Thoracic aorta (tissue), 2 donors: Measurements from ENCODE around the gene CD247. TPM values are rescaled to one million over a fixed set of nuclear protein-coding genes. Genes with fewer than 3 reads are reported as not detected.

Source experiments
- ATAC-seq: fragments of 150-250 bp; one replicate; pipeline ENCODE4 v1.8.0; 2017; ENCODE audit warnings: low read depth; ENCODE audit not compliant: insufficient number of reproducible peaks, low FRiP score
- DNase-seq: peaks from one replicate; pipeline ENCODE4 v3.0.0-alpha.2; 2020; ENCODE audit warnings: low spot score
- H3K27ac ChIP-seq, 2 donors: fragments of 200-600 bp; sonication (generic); 1 replicate in 1 of 2; 2 replicates in 1 of 2; pipeline ENCODE4 v1.5.1; 2016; ENCODE audit warnings: mild to moderate bottlenecking in 2 of 2, moderate library complexity in 2 of 2
- H3K27me3 ChIP-seq: fragments of 200-600 bp; sonication (generic); replicated peaks from 2 replicates; pipeline ENCODE4 v1.6.0; 2016; ENCODE audit warnings: mild to moderate bottlenecking; ENCODE audit not compliant: insufficient read depth
- H3K36me3 ChIP-seq: fragments of 200-600 bp; sonication (generic); one replicate; pipeline ENCODE4 v1.5.1; 2016
- H3K4me1 ChIP-seq, 2 donors: fragments of 200-600 bp; sonication (generic); 1 replicate in 1 of 2; 2 replicates in 1 of 2; pipeline versions ENCODE4 v1.5.1 to v1.6.0; 2016; ENCODE audit warnings: low read depth in 2 of 2, mild to moderate bottlenecking in 1 of 2; ENCODE audit not compliant: control insufficient read depth in 1 of 2
- H3K4me3 ChIP-seq: fragments of 200-600 bp; sonication (generic); 2 replicates; pipeline ENCODE4 v1.5.1; 2016; ENCODE audit warnings: mild to moderate bottlenecking
- H3K9me3 ChIP-seq: fragments of 200-600 bp; sonication (generic); 2 replicates; pipeline ENCODE4 v1.5.1; 2016
- total RNA-seq, 2 donors: library from RNA; depleted of rRNA; stranded (reverse); fragments of >200 nt; gene quantifications; one replicate each; pipeline versions ENCODE4 v1.1.0 to v1.2.3, GENCODE V29; 2016
- TF ChIP-seq, protein P1 (sequence below): fragments of 200-600 bp; sonication (generic); IDR thresholded peaks from one replicate; pipeline ENCODE4 v1.5.1; 2019; ENCODE audit warnings: antibody characterized with exemption

Gene CD247
- total RNA-seq, 2 donors from 2014 or later = 1.6 to 8.5 TPM

DNA sequence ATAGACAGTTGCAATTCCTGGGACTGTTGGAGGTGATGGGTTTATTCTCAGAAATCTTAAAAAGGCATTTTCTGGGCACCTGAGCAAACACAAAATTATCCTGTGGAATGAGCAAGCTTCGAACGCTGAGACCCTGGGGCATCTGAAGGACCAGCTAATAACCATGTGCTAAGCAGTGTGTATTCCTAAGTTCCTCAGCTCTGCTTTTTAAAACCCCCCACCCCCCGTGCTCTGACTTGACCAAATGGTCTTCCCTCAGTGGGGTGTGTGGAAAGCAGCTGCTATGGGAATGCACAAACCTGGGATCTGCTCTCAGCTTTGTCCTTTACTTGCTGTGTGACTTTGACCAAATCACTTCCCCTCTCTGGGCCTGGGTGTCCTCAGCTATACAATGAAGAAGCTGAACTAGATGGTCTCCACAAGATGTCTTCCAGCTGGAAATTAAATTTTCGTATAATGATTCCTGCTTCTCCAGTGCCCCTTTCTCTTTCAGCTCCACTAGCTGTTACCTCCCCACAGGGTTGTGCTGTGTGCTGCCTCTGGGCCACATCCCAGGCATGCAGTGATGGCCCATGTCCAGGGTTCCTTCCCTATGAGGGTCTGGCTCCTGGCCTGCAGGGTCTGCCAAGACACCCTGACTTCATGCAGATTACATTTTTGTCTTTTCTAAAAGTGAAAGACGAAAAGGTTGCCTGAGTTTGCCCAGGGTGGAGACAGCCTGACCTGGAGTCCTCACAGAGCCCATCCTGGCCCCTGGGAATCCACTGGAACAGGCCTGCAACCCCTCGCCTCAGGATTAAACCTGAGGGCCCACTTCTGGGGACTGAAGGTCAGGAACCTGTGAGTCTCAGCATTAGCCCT, 14.9 kb upstream of the CD247 start:
- ATAC-seq (no peak), DNase-seq (no peak)
- Histone ChIP-seq H3K4me3 (no peak overlapping the region), H3K27ac (no peak overlapping the region), H3K9me3 (no peaks in the 10 kb centered on the region), H3K36me3 (no peaks in the 10 kb centered on the region), H3K27me3 (no peaks in the 10 kb centered on the region), H3K4me1 (peaks cover 3 to 5% of the 10 kb centered on the region in 2 donors)
- TF ChIP-seq, protein P1, sequence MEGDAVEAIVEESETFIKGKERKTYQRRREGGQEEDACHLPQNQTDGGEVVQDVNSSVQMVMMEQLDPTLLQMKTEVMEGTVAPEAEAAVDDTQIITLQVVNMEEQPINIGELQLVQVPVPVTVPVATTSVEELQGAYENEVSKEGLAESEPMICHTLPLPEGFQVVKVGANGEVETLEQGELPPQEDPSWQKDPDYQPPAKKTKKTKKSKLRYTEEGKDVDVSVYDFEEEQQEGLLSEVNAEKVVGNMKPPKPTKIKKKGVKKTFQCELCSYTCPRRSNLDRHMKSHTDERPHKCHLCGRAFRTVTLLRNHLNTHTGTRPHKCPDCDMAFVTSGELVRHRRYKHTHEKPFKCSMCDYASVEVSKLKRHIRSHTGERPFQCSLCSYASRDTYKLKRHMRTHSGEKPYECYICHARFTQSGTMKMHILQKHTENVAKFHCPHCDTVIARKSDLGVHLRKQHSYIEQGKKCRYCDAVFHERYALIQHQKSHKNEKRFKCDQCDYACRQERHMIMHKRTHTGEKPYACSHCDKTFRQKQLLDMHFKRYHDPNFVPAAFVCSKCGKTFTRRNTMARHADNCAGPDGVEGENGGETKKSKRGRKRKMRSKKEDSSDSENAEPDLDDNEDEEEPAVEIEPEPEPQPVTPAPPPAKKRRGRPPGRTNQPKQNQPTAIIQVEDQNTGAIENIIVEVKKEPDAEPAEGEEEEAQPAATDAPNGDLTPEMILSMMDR = no peak

DNA sequence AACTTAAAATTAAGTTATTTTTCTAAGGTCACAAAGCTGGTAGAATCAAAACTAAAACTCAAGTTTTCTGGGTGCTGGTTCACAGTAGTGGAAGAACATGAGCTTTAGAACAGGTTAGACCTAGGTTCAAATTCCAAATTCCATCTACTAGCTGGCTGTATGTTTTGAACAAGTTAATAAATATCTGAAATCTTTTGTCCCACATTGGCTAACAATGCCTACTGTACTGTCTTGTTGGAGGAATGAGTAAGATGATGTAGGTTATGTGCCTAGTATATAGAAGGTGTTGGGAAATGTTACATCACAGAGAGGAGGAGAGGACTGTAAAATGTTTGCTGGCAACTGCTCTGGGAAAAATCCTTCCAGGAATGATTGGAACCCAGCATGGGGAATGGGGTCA, 14.0 kb upstream of the CD247 start:
- Histone ChIP-seq H3K4me3 (no peak overlapping the region), H3K27me3 (no peaks in the 10 kb centered on the region), H3K36me3 (no peaks in the 10 kb centered on the region), H3K27ac (no peak overlapping the region), H3K9me3 (no peaks in the 10 kb centered on the region), H3K4me1 (peaks cover 3 to 5% of the 10 kb centered on the region in 2 donors)
- TF ChIP-seq, protein P1 = no peak
- ATAC-seq (no peak), DNase-seq (no peak)

DNA sequence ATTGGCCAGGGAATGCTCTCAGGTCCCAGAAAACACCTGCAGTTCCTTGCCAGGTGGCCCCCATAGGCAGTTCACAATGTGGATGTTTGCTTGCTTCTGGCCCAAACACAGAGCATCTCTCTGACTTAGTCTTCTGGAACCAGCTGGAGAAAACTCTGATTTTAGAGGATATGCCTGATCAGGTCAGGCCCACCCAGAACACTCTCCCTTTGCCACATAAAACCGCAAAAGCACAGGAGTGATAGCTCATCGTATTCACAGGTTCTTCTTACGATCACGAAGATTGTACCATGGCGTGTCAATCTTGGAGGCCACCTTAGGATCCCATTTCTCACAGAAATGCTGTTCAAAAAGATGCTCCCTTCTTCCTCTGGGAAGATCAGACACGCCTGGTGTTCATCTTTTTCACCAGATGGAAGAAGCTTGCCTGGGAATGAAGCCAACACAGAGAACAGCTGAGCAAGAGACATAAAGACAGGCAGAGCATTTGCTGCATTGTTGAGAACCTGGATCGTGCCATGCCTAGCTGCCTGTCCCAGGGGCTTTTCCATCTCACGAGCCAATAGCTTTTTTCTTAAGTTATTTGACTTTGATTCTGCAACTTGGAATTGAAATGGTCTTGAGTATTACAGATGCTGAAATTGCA, 11.6 kb upstream of the CD247 start:
- Histone ChIP-seq H3K36me3 (no peaks in the 10 kb centered on the region), H3K4me3 (no peak overlapping the region), H3K27me3 (no peaks in the 10 kb centered on the region), H3K4me1 (peaks cover 3 to 5% of the 10 kb centered on the region in 2 donors), H3K9me3 (no peaks in the 10 kb centered on the region), H3K27ac (no peak overlapping the region)
- ATAC-seq (no peak), DNase-seq (no peak)
- TF ChIP-seq, protein P1 = no peak

DNA sequence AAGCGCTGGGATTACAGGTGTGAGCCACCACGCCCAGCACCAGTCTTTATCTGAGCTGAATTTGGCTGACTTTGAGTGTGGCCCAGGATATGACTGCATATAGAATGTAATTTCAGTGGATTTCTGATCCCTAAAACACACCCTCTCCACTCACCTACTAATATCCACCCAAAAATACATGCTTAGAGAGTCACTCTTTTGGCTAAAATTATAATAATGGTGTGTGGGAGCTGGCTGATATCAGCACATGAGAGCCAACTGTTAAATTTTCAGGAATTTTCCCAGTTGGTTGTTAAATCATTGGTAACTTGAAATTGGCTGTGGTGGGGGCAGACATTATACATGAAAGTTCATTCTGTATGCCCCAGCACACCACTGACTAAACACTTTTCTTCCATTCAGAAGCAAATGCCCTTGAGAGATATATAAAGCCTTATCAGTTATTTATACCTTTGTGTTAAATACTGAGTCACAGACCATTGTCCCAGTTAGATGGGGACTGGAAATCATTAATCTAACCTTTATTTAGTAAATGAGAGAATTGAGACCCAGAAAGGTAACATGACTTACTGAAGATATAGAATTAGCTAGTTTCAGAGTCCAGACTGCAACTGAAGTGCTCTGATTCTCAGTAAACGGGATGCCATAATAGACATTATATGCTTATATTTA, 9.9 kb upstream of the CD247 start:
- DNase-seq = no peak
- TF ChIP-seq, protein P1 = no peak
- ATAC-seq = no peak
- Histone ChIP-seq H3K27me3 (no peaks in the 10 kb centered on the region), H3K36me3 (no peaks in the 10 kb centered on the region), H3K4me1 (no peaks in the 10 kb centered on the region), H3K4me3 (no peak overlapping the region), H3K9me3 (no peaks in the 10 kb centered on the region), H3K27ac (no peak overlapping the region)
